ENCODE data around the gene C6orf118.

C6orf118 gene

GRCh38 chr6:165243801-165244200 lies 65.6 kb downstream of the C6orf118 start:
- DNase-seq, result no peak

GRCh38 chr6:165236326-165236725 lies 73.1 kb downstream of the C6orf118 start:
- no peak for DNase-seq

DNA sequence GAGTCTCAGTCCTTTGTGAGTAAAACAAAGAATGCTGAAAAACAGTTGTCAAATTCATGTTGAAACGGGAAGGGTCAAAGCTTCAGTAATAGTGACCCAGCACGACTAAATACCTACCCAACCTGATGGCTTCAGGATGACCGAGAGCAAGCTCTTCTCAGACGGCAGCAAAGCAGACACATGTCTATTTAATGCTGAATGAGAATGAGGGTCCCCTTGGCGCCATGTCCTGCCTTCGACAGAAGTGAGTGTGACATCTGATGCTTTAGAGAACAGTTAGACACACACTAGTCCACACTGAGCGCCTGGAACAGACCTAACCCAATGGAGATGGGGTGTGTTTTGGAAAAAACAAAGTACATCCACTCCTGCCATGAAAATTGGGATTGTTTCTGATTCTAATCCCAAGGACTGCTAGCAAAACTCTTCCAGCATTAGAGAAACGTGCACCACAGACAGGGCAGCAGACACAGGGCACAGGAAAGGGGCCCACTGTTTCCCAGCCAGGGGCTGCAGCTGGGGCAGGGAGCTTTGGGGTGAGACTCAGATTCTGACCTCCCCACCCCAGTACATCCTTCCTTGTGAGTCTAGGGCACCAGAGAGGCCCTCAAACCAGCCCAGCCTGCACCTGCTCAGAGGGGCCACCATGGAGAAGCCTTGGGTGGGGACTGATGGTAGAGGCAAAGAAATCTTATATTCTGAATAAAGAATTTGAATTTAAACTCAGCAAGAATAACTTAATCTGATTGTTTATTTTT lies 76.5 kb downstream of the C6orf118 start:
- DNase-seq, result no peak

- DNase-seq, result no peak
These were observed 77.5 kb downstream of the C6orf118 start for GRCh38 chr6:165231581-165232561.

DNA sequence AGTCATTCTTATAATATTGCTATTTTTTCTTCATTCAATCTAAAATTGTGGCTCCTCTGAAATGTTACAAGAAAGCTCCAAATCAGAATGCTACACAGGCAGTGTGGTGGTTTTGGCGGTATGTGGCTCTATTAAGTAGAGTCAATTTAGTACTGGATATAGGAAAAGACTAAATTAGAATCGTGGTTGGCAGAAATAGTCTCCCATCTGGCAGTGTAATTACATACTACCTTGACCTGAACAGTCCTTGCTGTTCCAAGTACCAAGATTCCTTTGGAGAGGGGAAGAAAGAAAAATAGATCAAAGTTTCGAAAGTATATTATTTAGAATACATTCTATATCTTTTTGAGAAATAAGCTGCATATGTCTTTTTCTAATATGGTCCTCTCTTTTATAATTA lies 78.2 kb downstream of the C6orf118 start:
- DNase-seq, result no peak
